ENCODE data around the gene BPIFB2. TPM values are rescaled to one million over a fixed set of nuclear protein-coding genes. Genes with fewer than 3 reads are reported as not detected.

The BPIFB2 gene
- total RNA-seq, 1 experiment from 2014 or later = not detected

DNA sequence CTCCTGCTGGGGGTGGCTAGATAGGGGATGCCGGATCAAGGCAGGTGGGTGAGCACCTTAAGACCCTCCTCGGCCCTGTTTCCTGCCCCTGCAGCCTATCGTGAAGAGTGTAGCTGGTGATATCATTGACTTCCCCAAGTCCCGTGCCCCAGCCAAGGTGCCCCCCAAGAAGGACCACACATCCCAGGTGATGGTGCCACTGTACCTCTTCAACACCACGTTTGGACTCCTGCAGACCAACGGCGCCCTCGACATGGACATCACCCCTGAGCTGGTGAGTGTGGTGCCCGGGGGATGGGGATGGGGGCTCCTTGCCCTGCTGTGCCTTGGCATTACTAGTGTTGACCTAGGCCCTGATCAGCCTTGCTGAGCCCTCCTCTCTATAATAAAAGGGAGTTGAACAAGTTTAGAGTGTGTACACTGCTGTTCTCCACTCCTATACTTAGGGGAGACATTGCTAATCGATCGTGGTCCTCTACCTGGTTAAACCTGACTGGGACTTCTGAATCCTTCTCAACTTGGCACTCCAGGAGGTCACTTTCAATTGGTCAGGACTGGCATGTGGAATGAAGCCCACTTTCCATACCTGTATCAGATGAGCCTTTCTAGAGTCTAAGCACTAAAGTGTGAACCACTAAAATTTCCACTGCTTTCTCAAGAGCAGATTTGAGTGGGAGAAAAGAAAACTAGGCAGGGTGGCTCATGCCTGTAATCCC lies 57.2 kb downstream of the BPIFB2 start:
- CTCF ChIA-PET = no interaction called here
- H3K27ac ChIP-seq (ENCODE audit: low read length) = no peak overlapping the region

DNA sequence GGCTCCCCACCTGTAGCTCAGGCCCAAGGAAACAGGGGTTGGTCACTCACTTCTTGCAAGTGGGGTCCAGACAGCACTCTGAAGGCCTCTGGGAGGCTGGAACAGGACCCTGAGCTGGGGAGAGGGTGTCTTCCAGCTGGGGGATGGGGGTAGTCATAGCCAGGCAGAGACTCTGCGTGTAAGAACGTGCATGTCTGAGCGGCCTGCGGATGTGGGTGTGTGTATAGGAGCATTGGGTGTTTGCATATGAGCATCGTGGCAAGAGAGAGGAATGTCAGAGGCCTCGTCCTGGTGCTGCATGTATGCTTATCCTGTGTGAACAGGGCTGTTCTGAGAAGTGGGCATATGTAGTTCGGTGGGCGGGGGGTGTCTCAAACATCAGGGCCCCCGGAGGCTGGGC lies 58.3 kb downstream of the BPIFB2 start:
- ATAC-seq (no peak), DNase-seq (ENCODE audit: low read depth, low spot score) (no peak)
- no peak overlapping the region for H3K27ac ChIP-seq (ENCODE audit: low read length)
- TF ChIP-seq POLR2AphosphoS5 (IDR thresholded peaks at IDR 0.05; ENCODE audit: low read depth, low read length) (no peak), TCF7L2 (IDR thresholded peaks at IDR 0.05; ENCODE audit: low read depth, low read length) (no peak), SIN3A (IDR thresholded peaks at IDR 0.05; ENCODE audit: borderline replicate concordance, insufficient read depth, low read depth, low read length) (no peak)
- TF ChIP-seq, protein P1, sequence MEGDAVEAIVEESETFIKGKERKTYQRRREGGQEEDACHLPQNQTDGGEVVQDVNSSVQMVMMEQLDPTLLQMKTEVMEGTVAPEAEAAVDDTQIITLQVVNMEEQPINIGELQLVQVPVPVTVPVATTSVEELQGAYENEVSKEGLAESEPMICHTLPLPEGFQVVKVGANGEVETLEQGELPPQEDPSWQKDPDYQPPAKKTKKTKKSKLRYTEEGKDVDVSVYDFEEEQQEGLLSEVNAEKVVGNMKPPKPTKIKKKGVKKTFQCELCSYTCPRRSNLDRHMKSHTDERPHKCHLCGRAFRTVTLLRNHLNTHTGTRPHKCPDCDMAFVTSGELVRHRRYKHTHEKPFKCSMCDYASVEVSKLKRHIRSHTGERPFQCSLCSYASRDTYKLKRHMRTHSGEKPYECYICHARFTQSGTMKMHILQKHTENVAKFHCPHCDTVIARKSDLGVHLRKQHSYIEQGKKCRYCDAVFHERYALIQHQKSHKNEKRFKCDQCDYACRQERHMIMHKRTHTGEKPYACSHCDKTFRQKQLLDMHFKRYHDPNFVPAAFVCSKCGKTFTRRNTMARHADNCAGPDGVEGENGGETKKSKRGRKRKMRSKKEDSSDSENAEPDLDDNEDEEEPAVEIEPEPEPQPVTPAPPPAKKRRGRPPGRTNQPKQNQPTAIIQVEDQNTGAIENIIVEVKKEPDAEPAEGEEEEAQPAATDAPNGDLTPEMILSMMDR (IDR thresholded peaks at IDR 0.05) = no peak
- TF ChIP-seq, protein P2, sequence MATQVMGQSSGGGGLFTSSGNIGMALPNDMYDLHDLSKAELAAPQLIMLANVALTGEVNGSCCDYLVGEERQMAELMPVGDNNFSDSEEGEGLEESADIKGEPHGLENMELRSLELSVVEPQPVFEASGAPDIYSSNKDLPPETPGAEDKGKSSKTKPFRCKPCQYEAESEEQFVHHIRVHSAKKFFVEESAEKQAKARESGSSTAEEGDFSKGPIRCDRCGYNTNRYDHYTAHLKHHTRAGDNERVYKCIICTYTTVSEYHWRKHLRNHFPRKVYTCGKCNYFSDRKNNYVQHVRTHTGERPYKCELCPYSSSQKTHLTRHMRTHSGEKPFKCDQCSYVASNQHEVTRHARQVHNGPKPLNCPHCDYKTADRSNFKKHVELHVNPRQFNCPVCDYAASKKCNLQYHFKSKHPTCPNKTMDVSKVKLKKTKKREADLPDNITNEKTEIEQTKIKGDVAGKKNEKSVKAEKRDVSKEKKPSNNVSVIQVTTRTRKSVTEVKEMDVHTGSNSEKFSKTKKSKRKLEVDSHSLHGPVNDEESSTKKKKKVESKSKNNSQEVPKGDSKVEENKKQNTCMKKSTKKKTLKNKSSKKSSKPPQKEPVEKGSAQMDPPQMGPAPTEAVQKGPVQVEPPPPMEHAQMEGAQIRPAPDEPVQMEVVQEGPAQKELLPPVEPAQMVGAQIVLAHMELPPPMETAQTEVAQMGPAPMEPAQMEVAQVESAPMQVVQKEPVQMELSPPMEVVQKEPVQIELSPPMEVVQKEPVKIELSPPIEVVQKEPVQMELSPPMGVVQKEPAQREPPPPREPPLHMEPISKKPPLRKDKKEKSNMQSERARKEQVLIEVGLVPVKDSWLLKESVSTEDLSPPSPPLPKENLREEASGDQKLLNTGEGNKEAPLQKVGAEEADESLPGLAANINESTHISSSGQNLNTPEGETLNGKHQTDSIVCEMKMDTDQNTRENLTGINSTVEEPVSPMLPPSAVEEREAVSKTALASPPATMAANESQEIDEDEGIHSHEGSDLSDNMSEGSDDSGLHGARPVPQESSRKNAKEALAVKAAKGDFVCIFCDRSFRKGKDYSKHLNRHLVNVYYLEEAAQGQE (IDR thresholded peaks at IDR 0.05; ENCODE audit: insufficient read depth in 1 of 2, low read depth in 2 of 2, low read length in 1 of 2) = no peak
- ChIA-PET POLR2A (no interaction called here), CTCF (no interaction called here)
- no peaks in the 10 kb centered on the region for H3K36me3 ChIP-seq (ENCODE audit: control insufficient read depth, insufficient read depth, low read length)
- BruUV-seq (replicated peaks) = no TSS peak
- no peaks in the 10 kb centered on the region for H3K27me3 ChIP-seq (ENCODE audit: control insufficient read depth, insufficient read depth, low read length)
- no peaks in the 10 kb centered on the region for H3K9me3 ChIP-seq (ENCODE audit: control insufficient read depth, insufficient read depth, low read depth, low read length)
- H3K4me3 ChIP-seq (ENCODE audit: low read depth in 2 of 2, low read length in 2 of 2) = no peak overlapping the region
- H3K4me1 ChIP-seq (ENCODE audit: control insufficient read depth, insufficient read depth, low read length) = no peaks in the 10 kb centered on the region
- in situ Hi-C loops (cut with HindIII; ENCODE audit: low pct_unique_long_range_greater_than_20kb, low sequenced_read_pairs) (no loop called here), intact Hi-C loops (cut with micrococcal nuclease; ENCODE audit: unreplicated experiment) (no loop called here)

More for the DNA sequence above, 57.2 kb downstream of the BPIFB2 start:
- no TSS peak for BruUV-seq (replicated peaks)
- Histone ChIP-seq H3K27me3 (ENCODE audit: control insufficient read depth, insufficient read depth, low read length) (no peaks in the 10 kb centered on the region), H3K4me3 (ENCODE audit: low read depth in 2 of 2, low read length in 2 of 2) (no peak overlapping the region), H3K9me3 (ENCODE audit: control insufficient read depth, insufficient read depth, low read depth, low read length) (no peaks in the 10 kb centered on the region), H3K4me1 (ENCODE audit: control insufficient read depth, insufficient read depth, low read length) (no peaks in the 10 kb centered on the region), H3K36me3 (ENCODE audit: control insufficient read depth, insufficient read depth, low read length) (no peaks in the 10 kb centered on the region)
- TF ChIP-seq, protein P2 (IDR thresholded peaks at IDR 0.05; ENCODE audit: insufficient read depth in 1 of 2, low read depth in 2 of 2, low read length in 1 of 2) = no peak
- TF ChIP-seq TCF7L2 (IDR thresholded peaks at IDR 0.05; ENCODE audit: low read depth, low read length) = no peak
- TF ChIP-seq, protein P1 (IDR thresholded peaks at IDR 0.05) = no peak
- TF ChIP-seq SIN3A (IDR thresholded peaks at IDR 0.05; ENCODE audit: borderline replicate concordance, insufficient read depth, low read depth, low read length) = no peak
- TF ChIP-seq POLR2AphosphoS5 (IDR thresholded peaks at IDR 0.05; ENCODE audit: low read depth, low read length) = no peak
- in situ Hi-C loops (cut with HindIII; ENCODE audit: low pct_unique_long_range_greater_than_20kb, low sequenced_read_pairs) (no loop called here), intact Hi-C loops (cut with micrococcal nuclease; ENCODE audit: unreplicated experiment) (no loop called here)
- DNase-seq (ENCODE audit: low read depth, low spot score) (no peak), ATAC-seq (no peak)
- POLR2A ChIA-PET = no interaction called here

All from Panc1 (cell line).